ENCODE measurements around the gene EIF4A3.
"Not testable (repeated sequence)": the region's sequence is repeated elsewhere in the genome, so short reads cannot be mapped to it uniquely, and the experiment has no call there.

EIF4A3 gene

DNA sequence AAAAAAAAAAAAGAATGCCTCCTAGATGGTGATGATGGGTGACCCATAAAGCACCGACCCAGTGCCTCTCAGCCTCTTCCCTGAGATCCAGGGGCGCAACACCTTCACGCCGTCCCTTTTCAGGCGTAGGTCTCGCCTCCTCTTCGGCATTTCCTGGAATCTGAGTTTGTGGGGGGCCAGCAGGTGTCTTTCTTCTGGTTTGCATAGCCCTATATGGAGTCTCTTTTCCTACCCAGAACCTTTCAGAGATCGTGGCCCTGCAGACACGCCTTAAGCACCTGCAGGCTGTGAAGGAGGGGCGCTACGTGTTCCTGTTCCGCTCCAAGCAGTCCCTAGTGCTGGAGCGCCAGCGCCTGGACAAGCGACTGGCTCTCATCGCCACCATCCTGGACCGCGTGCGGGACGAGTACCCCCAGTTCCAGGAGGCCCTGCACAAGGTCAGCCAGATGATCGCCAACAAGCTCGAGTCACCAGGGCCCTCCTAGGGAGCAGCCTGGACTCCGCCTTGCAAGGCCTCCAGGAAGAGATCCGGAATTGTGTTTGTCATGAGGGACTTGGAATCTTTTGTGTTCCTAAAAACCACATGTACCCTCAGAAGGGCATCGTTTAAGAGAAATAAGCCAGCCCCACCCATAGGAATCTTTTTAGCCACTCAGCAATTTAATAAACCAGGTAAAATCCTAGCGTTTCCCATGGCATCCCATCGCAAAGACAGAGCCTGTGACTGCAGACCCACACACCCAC, 47.5 kb downstream of the EIF4A3 start:
- no peak for DNase-seq

DNA sequence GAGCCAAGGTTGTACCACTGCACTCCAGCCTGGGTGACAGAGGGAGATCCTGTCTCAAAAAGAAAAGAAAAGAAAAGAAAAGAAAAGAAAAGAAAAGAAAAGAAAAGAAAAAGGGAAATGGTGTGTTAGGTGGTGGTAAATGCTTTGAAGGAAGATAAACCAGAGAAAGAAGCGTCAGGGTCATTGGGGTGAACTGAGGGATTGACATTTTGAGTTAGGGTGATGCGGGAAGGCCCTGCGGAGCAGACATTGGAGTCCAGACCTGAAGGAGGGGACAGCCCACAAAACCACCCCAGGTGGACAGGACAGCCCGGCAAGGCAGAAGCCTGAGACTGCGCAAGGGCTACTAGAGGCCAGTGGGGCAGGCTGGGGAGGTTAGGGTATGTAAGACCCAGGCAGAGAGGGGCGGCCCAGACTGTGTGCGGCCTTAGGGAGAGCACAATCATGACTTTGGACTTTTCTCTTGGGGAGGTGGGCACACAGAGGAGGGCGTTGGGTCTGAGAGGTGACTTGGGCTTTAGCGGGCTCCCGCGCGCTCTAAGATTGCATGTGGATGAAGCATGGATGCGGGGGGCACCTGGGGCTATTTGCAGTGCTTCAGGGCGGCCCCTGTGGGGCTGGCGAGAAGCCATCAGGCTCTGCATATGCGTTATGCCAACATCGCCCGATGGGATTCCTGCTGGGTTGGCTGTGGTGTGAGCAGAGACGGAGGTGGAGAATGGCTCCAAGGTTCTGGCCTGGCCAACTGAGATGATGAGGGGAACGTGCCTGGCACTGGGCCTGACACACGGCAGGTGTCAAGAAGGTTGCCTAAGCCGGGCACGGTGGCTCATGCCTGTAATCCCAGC, 48.9 kb downstream of the EIF4A3 start:
- no peak for DNase-seq

DNA sequence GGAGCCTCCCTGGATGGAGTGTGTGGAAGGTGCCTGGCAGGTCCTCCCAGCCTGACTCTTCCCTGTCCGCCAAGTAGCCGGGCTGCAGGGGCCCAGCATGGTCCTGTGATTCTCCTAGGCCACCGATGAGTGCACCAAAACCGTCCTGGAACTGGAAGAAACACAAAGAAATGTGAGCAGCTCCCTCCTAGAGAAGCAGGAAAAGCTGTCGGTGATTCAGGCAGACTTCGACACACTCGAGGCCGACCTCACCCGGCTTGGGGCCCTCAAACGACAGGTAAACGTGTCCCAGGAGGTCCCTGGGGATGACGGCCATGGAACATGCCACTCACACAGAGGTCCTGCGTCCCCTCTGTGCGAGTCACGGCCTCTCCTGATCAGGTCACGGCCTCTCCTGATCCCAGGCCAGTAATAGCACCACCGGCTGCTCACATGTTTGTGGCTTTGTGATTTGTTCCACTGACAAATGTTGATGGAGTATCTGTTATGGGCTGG, 49.8 kb downstream of the EIF4A3 start:
- DNase-seq, result no peak

DNA sequence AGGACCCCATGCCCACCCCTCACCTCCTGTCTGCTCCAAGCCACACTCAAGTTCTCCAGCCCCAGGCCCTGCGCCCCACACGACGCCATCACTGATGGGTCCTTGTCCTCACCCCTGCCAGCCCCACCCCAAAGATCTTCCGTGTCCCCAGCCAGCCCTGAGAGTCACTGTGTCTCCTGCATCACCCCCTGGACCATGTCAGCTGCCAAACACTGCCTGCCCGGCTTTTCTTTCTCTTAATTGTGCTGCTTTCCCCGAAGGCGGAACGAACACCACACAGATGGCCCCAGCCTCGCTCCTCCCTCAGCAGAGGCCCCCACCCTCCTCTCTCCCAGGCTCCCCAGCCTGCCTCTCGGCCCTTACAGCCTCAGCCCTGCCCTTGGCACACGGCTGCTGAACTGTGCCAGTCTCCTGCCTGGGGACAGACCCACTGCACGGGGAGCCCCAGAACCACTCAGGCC, 50.3 kb downstream of the EIF4A3 start:
- DNase-seq, result no peak

DNA sequence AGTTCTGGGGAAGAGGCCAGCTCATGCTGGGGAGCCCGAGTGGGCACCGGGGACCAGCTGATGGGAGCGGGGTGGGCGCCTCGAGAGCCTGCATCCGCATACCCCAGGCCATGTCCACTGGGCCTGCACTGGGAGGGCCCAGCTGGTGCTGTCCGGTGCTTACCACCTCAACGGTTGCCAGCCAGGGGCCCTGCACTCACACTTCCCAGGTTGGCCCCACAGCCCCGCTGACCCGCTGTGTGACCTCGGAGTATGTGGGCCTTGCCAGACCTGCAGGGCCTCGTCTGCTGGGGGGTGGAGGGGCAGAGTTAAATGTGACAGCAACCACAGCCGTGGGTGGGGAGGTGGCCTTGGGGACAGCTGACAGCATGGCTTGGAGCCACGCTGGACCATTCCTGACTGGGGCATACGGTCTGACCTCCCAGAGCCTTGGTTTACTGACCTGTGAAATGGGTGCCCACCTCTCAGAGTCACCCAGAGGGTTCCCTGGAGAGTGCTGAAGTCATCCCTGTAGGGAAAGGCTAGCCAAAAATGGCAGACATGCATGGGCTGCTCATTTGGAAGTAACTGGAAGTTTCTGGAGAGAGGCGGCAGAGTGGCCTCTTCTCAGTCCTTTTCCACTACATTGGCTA, 51.0 kb downstream of the EIF4A3 start:
- no peak for DNase-seq

DNA sequence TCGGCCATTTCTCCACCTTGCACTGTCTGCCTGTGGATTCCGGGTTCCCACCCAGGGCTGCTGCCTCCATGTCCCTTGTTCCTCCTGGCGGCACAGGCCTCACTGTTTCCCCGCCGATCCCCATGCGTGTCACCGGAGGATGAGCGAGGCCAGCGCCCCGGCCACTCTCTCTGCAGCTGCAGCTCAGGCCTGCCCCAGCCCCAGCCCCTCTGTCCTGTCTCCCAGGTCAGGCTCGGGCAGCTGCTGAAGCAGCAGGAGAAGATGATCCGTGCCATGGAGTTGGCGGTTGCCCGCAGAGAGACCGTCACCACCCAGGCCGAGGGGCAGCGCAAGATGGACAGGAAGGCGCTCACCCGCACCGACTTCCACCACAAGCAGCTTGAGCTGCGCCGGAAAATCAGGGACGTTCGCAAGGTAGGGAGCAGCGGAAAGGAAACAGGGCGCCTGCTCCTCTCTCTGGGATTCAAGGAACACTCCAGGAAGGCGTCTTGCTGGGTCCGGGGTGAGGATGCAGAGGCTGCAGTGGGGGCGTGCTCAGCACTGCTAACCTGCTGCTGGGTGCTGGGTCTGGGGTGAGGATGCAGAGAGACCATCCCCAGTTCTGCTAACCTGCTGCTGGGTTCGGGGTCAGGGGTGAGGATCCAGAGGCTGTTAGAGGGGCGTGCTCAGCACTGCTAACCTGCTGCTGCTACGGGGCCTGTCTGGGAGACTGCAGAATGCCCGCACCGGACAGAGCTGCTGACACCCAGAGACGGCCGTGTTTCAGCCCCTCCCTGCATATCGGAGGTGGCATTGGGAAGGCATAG, 51.7 kb downstream of the EIF4A3 start:
- no peak for DNase-seq

DNA sequence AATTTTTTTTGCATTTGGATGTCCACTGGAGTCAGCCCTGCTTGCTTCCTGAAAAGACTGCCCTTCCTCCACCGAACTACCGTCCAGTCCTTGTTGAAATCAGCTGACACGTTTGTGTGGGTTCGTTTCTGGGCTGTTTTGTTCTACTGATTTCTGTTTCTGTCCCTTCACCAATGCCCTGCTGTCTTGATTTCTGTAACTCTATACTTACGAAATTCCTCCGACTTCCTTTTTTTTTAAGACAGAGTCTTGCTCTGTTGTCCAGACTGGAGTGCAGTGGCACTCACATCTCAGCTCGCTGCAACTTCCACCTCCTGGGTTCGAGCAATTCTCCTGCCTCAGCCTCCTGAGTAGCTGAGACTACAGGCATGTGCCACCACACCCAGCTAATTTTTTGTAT, 54.0 kb downstream of the EIF4A3 start:
- DNase-seq, result no peak

DNA sequence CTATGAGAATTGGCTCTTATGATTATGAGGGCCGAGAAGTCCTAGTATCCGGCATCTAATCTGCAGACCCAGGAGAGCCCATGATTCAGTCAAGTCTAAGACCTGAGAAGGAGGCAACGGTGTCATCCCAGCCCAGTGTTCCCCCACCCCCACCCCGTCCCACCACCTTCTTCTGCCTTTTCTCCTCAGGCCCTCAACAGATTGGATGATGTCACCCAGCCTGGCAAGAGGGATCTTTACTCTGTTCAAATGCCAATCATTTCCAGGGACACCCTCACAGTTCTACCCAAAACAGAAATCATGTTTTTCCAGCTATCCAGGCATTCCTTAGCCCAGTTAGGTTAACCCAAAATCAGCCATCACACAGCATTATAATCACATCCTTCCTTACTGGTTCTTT, 55.6 kb downstream of the EIF4A3 start:
- no peak for DNase-seq

DNA sequence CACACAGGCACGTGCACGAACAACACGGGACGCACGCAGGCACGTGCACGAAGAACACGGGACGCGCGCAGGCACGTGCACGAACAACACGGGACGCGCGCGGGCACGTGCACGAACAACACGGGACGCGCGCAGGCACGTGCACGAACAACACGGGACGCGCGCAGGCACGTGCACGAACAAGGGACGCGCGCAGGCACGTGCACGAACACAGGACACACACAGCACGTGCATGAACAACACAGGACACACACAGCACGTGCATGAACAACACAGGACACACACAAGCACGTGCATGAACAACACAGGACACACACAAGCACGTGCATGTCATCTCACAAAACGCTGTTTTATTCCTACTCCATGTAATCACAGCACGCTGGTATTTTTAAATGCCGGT, 56.8 kb downstream of the EIF4A3 start:
- not testable (repeated sequence) for DNase-seq

DNA sequence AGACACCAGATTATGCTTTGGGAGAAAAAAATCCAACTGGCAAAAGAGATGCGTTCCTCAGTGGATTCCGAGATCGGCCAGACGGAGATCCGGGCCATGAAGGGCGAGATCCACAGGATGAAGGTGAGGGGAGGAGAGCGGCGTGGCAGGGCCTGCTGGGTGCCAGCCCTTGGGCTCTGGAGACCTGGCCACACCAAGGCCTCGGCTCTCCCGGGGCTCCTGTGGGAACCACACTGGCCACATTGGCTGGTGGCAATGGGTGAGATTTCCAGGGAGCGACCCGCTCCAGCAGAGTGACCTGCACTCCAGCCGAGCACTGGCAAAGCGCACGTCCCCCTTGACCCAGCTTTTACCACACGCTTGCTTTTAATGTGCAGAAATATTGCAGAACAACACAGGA, 57.2 kb downstream of the EIF4A3 start:
- DNase-seq, result no peak

DNA sequence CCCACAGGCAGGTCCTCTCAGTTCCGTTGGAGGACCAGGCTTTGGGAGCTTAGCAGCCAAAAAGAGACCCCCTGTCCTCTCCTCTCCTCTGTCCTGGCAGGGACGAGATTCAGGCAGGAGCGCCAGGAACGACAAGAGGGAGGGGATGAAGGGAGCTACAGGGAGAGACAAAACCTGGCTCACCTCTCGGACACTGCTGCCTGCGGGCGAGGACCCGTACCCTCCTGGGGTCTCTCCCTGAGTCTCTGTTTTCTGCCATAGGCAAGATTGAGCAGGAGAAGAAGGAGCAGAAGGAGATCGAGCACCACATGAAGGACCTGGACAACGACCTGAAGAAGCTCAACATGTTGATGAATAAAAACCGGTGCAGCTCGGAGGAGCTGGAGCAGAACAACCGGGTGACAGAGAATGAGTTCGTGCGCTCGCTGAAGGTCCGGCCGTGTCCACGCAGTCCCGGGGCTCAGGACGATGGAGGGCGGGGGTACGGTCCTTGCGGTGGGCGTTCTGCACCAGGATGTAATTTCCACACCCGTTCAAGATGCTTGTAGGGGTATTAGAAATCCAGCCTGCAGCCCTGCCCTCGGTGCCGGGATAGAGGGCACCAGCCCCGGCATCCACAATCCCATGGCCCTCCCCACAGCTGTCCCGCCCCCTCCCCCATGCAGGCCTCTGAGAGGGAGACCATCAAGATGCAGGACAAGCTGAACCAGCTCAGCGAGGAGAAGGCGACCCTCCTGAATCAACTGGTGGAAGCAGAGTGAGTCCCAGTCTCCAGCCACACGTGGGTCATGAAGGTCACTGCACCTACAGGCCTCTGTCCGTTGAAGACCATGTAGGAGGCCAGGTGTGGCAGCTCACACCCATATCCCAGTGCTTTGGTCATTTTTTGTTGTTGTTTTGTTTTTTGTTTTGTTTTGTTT, 59.3 kb downstream of the EIF4A3 start:
- DNase-seq, result no peak

DNA sequence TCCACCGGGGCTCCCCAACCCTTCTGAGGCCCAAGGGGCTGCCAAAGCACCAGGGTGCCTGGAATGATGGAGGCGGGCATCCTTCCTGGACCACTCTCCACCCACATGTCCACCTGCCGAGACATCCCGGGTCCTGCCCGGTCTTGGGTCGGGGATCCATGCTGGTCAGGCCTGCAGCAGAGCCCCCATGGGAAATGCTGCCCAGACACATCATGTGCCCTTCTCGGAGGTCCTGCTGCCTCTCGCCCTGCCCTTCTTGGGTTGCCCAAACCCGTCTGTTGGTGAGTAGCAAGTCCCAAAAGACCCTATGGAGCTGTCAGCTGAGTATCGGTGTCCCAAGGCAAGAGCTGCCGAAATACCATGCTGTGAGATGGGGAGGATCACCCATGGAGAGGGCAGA, 60.3 kb downstream of the EIF4A3 start:
- DNase-seq, result no peak

DNA sequence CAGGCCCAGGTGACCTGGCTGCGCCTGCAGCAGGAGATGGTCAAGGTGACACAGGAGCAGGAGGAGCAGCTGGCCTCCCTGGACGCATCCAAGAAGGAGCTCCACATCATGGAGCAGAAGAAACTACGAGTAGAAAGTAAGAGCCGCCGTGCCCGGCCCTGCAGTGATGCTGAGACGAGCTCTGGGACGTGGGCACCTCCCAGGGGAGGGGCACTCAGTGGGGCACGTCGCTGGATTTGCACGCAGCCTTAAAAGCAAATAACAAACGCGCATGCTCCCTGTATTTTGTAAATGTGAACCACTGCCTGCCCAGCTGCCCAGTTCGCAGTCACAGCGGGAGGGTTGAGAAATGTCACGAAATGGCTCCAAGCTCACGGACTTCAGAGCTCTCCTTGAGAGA, 60.8 kb downstream of the EIF4A3 start:
- no peak for DNase-seq

DNA sequence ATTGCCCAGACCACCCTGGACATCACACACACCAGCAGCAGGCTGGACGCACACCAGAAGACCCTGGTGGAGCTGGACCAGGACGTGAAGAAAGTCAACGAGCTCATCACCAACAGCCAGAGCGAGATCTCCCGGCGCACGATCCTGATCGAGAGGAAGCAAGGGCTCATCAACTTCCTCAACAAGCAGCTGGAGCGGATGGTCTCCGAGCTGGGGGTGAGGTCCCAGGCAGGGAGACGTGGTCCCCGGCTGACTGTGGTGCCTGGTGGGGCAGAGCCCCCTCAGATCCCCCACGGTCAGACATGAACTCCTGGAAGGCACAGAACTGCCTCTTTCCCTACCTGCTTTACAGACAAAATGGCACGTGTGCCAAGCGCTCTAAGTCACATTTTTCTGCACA, 62.2 kb downstream of the EIF4A3 start:
- no peak for DNase-seq

Measured in effector CD4-positive, alpha-beta T cell (primary cell).